ENCODE measurements around the gene SEPTIN5.

DNA sequence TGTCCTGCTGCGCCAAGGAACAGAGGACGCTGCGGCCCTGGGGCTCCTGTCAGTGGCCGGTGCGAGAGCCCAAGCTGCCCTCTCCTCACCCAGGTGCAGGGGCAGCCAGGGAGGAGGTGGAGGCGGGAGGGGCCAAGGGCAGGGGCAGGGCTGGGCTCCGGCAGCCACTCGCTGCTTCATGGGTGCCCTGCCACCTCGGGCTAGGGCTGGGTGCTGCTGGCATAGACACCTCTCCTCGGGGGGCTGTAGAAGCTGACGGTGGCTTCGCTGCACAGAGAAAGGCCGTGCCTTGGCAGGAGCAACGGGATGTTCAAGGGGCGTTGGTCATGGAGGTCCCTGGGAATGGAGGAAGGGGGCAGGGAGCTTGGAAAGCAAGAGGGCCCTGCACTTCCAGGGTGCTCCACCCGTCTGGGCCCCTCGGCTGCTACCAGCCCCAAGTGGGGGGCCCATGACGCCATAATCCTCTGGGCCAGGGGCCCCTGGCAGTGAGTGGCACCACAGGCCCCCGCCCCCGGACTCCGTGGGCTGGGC, 44.7 kb downstream of the SEPTIN5 start:
- TF ChIP-seq, protein P1, sequence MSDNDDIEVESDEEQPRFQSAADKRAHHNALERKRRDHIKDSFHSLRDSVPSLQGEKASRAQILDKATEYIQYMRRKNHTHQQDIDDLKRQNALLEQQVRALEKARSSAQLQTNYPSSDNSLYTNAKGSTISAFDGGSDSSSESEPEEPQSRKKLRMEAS (IDR thresholded peaks at IDR 0.05): no peak
- TF ChIP-seq JUNB (IDR thresholded peaks at IDR 0.05): no peak
- TF ChIP-seq, protein P2, sequence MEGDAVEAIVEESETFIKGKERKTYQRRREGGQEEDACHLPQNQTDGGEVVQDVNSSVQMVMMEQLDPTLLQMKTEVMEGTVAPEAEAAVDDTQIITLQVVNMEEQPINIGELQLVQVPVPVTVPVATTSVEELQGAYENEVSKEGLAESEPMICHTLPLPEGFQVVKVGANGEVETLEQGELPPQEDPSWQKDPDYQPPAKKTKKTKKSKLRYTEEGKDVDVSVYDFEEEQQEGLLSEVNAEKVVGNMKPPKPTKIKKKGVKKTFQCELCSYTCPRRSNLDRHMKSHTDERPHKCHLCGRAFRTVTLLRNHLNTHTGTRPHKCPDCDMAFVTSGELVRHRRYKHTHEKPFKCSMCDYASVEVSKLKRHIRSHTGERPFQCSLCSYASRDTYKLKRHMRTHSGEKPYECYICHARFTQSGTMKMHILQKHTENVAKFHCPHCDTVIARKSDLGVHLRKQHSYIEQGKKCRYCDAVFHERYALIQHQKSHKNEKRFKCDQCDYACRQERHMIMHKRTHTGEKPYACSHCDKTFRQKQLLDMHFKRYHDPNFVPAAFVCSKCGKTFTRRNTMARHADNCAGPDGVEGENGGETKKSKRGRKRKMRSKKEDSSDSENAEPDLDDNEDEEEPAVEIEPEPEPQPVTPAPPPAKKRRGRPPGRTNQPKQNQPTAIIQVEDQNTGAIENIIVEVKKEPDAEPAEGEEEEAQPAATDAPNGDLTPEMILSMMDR (IDR thresholded peaks at IDR 0.05): no peak
- TF ChIP-seq POLR2A (IDR thresholded peaks at IDR 0.05; ENCODE audit: low read length): no peak

All from A549 (cell line).